K562 (cell line): ENCODE results near the gene APOM. TPM values are rescaled to one million over a fixed set of nuclear protein-coding genes. Genes with fewer than 3 reads are reported as not detected.
A peak's percentile ranks its signal among the peaks of the same experiment; 100 is the strongest.

Experiments
- ADNP ChIP-seq: fragments of 200-800 bp; sonication (Bioruptor generic); IDR thresholded peaks from 2 replicates; pipeline ENCODE4 v1.6.1; 2016; ENCODE audit warnings: missing genetic modification characterization, missing compliant biosample characterization
- BCL6 ChIP-seq: fragments of 250-450 bp; sonication (Bioruptor Pico); IDR thresholded peaks from 2 replicates; pipeline ENCODE4 v1.4.0; 2020
- FOXA1 ChIP-seq: fragments of 450-650 bp; IDR thresholded peaks from 2 replicates; pipeline ENCODE4 v1.6.1; 2016; ENCODE audit warnings: mild to moderate bottlenecking, borderline replicate concordance
- HMG20A ChIP-seq: fragments of 450-650 bp; formaldehyde crosslinking; conservative IDR thresholded peaks from 2 replicates; pipeline ENCODE4 v1.4.0; 2020; ENCODE audit warnings: mild to moderate bottlenecking, mixed read lengths
- KLF16 ChIP-seq: IDR thresholded peaks from 2 replicates; pipeline ENCODE4 v1.6.1; 2016; ENCODE audit warnings: antibody characterized with exemption
- MCM3 ChIP-seq: fragments of 450-650 bp; IDR thresholded peaks from 2 replicates; pipeline ENCODE4 v1.6.1; 2016
- MCM7 ChIP-seq, 2 experiments: fragments of 450-650 bp; IDR thresholded peaks; 2 replicates each; pipeline ENCODE4 v1.6.1; 2016 to 2018
- MLX ChIP-seq, 2 experiments: fragments of 450-650 bp in 1 of 2; sonication (generic) in 1 of 2; formaldehyde crosslinking; conservative IDR thresholded peaks; 2 replicates each; pipeline versions ENCODE4 v1.4.0 to v1.8.1; 2020 to 2022; ENCODE audit warnings: mild to moderate bottlenecking in 1 of 2, missing genetic modification reagents in 1 of 2
- PHF20 ChIP-seq: fragments of 450-650 bp; IDR thresholded peaks from 2 replicates; pipeline ENCODE4 v1.6.1; 2018; ENCODE audit not compliant: partially characterized antibody
- PTRF ChIP-seq: fragments of 450-650 bp; IDR thresholded peaks from 2 replicates; pipeline ENCODE4 v1.6.1; 2016; ENCODE audit warnings: mild to moderate bottlenecking, missing genetic modification characterization, missing compliant biosample characterization
- RBM34 ChIP-seq: fragments of 200-400 bp; formaldehyde crosslinking; IDR thresholded peaks from 2 replicates; pipeline ENCODE4 v1.6.1; 2018; ENCODE audit warnings: low read length, borderline replicate concordance; ENCODE audit not compliant: insufficient read depth
- SRF ChIP-seq, 2 experiments: fragments of 250-450, 450-650 bp in 1 of 2; sonication (Bioruptor Pico) in 1 of 2; sonication (generic) in 1 of 2; formaldehyde crosslinking; IDR thresholded peaks; 2 replicates each; pipeline versions ENCODE4 v1.5.0 to v1.5.1; 2020 to 2022; ENCODE audit warnings: mild to moderate bottlenecking in 1 of 2, missing genetic modification reagents in 1 of 2
- TCF7L2 ChIP-seq: fragments of 150-350 bp; IDR thresholded peaks from 2 replicates; pipeline ENCODE4 v1.6.1; 2016; ENCODE audit warnings: low read depth, mild to moderate bottlenecking, low read length, moderate library complexity
- THAP12 ChIP-seq: fragments of 250-450 bp; sonication (Bioruptor Pico); IDR thresholded peaks from 2 replicates; pipeline ENCODE4 v1.9.0; 2021; ENCODE audit warnings: mild to moderate bottlenecking, inconsistent platforms
- TSHZ1 ChIP-seq: fragments of 250-450 bp; sonication (Bioruptor Pico); IDR thresholded peaks from 2 replicates; pipeline ENCODE4 v1.4.0; 2020; ENCODE audit warnings: mild to moderate bottlenecking, moderate library complexity
- UBTF ChIP-seq, 2 experiments: IDR thresholded peaks; 2 replicates each; pipeline ENCODE4 v1.6.1; 2012; ENCODE audit warnings: improper control_type of control experiment in 2 of 2, low read depth in 2 of 2, low read length in 2 of 2, borderline replicate concordance in 1 of 2
- ZC3H8 ChIP-seq: fragments of 450-650 bp; IDR thresholded peaks from 2 replicates; pipeline ENCODE4 v1.6.1; 2017
- ZNF217 ChIP-seq: sonication (generic); formaldehyde crosslinking; IDR thresholded peaks from 2 replicates; pipeline ENCODE4 v1.8.0; 2022; ENCODE audit warnings: mild to moderate bottlenecking, missing genetic modification reagents
- ZNF347 ChIP-seq: fragments of 450-650 bp; formaldehyde crosslinking; IDR thresholded peaks from 2 replicates; pipeline ENCODE4 v1.4.0; 2020; ENCODE audit warnings: low read depth, mild to moderate bottlenecking, moderate library complexity
- ZNF785 ChIP-seq: fragments of 250-450 bp; sonication (Bioruptor Pico); IDR thresholded peaks from 2 replicates; pipeline ENCODE4 v1.4.0; 2020; ENCODE audit warnings: mild to moderate bottlenecking
- polyA plus RNA-seq, 8 experiments: library from polyadenylated mRNA; depleted of rRNA in 4 of 8; stranded (reverse) in 5 of 8; unstranded in 3 of 8; fragments of >200 nt; fragmentation: Nextera tagmentation in 2 of 8; fragmentation: Illumina TruSeq in 1 of 8; extraction: Ambion mirVana in 2 of 8; extraction: Trizol in 1 of 8; gene quantifications; 2 replicates each; pipeline versions ENCODE4 v1.2.1 to v1.2.3, GENCODE V29; 2011 to 2014; ENCODE audit warnings: inconsistent platforms in 1 of 8, missing spikeins in 1 of 8
- total RNA-seq, 7 experiments: library from RNA; depleted of rRNA in 6 of 7; stranded (reverse); fragments of >200 nt in 6 of 7; fragmentation: Illumina TruSeq in 2 of 7; extraction: Trizol in 2 of 7; gene quantifications; 2 replicates each; pipeline versions ENCODE4 v1.2.1 to v1.2.3, GENCODE V29; 2011 to 2021; ENCODE audit warnings: low replicate concordance in 1 of 7

APOM gene
- total and polyA plus RNA-seq, 9 of the 15 experiments (the other 6 are each of a cell fraction or from before 2014, with no cell fraction given), result 5.7 to 24.3 (median 10.4) TPM

- TF ChIP-seq TCF7L2 (no peak), FOXA1 (no peak), PHF20 (peak; percentile 83), RBM34 (no peak), ADNP (no peak), ZC3H8 (no peak), KLF16 (no peak; the same call in 1 of the 2 replicates), PTRF (tag) (no peak), TSHZ1 (CRISPR knock-in tag) (no peak), BCL6 (CRISPR knock-in tag) (no peak), ZNF217 (CRISPR knock-in tag) (no peak), THAP12 (peak; percentile 75), ZNF785 (CRISPR knock-in tag) (no peak), MCM7 (IDR thresholded peaks at IDR 0.05) (no peak), MCM3 (no peak), UBTF (IDR thresholded peaks at IDR 0.05; ENCODE audit: borderline replicate concordance in 1 of 2, low read depth in 2 of 2, low read length in 2 of 2) (peak in 1 of 2 experiments; percentile 62; a peak in 1 of 4 replicates), HMG20A (CRISPR knock-in tag) (no peak), MLX (CRISPR knock-in tag; conservative IDR thresholded peaks at IDR 0.05) (no peak), ZNF347 (CRISPR knock-in tag) (no peak), SRF (CRISPR knock-in tag; IDR thresholded peaks at IDR 0.05) (no peak)
Measured at GRCh38 chr6:31620586-31621319, 34.9 kb upstream of the APOM start, which contains the start of gene PRRC2A (continued).
